Ishikawa (cell line): Measurements from ENCODE around the gene TAB3.

Source experiments
- EP300 ChIP-seq: IDR thresholded peaks from 2 replicates; pipeline ENCODE4 v1.6.1; 2012; ENCODE audit warnings: borderline replicate concordance
- TCF12 ChIP-seq: IDR thresholded peaks from 2 replicates; pipeline ENCODE4 v1.6.1; 2012; ENCODE audit warnings: low read depth

GRCh38 chrX:30887288-30887687, 1.8 kb downstream of the TAB3 start:
- TF ChIP-seq TCF12 (no peak), EP300 (no peak)
